Endothelial cell of umbilical vein (primary cell): Measurements from ENCODE around the gene SH3GL1. TPM values are rescaled to one million over a fixed set of nuclear protein-coding genes. Genes with fewer than 3 reads are reported as not detected.

Experiments used
- BruUV-seq: library from RNA; stranded (reverse); fragments of 400-500 nt; replicated peaks from 2 replicates; lab custom pipeline; 2021; lab: Mats Ljungman, UMichigan
- CTCF ChIA-PET: fragments of 300-600, 350-600 bp; sonication (Branson Sonifier 250); formaldehyde crosslinking; loops from one replicate; lab custom pipeline; 2021; ENCODE audit warnings: antibody characterized with exemption, inconsistent platforms; lab: Charles Lee
- POLR2A ChIA-PET: fragments of 300-600, 350-600 bp; sonication (Branson Sonifier 250); formaldehyde crosslinking; loops from one replicate; lab custom pipeline; 2021; ENCODE audit warnings: antibody characterized with exemption, inconsistent platforms; lab: Charles Lee
- DNase-seq: peaks from one replicate; pipeline ENCODE4 v3.0.0-alpha.2; 2011; ENCODE audit warnings: low read depth, low spot score
- FAIRE-seq: peaks from 2 replicates; lab custom pipeline; 2011; peaks lifted over from hg19 to GRCh38; lab: Jason Lieb, UNC
- H2AFZ ChIP-seq: 2 replicates; pipeline ENCODE4 v1.6.0; 2012; ENCODE audit warnings: low read depth, low read length, control low read depth, inconsistent platforms
- H3K27ac ChIP-seq: 2 replicates; pipeline ENCODE4 v1.5.1; 2011; ENCODE audit warnings: low read depth, mild to moderate bottlenecking, control low read depth, low read length, moderate library complexity; ENCODE audit not compliant: insufficient read depth
- H3K27me3 ChIP-seq, 2 experiments: 2 replicates each; pipeline versions ENCODE4 v1.6.0 to v1.6.1; 2011; ENCODE audit warnings: low read length in 2 of 2, mixed read lengths in 1 of 2; ENCODE audit not compliant: control insufficient read depth in 2 of 2, insufficient read depth in 2 of 2
- H3K36me3 ChIP-seq, 2 experiments: 2 replicates in 1 of 2; 3 replicates in 1 of 2; pipeline ENCODE4 v1.5.1; 2011; ENCODE audit warnings: low read length in 2 of 2, mild to moderate bottlenecking in 1 of 2, moderate library complexity in 1 of 2; ENCODE audit not compliant: control insufficient read depth in 2 of 2, insufficient read depth in 2 of 2; ENCODE audit errors: extremely low read depth in 1 of 2
- H3K4me1 ChIP-seq: 3 replicates; pipeline ENCODE4 v1.5.1; 2011; ENCODE audit warnings: mild to moderate bottlenecking, low read length; ENCODE audit not compliant: control insufficient read depth, insufficient read depth; ENCODE audit errors: extremely low read depth
- H3K4me2 ChIP-seq: 2 replicates; pipeline ENCODE4 v1.6.1; 2011; ENCODE audit warnings: low read length, control low read depth, mixed read lengths; ENCODE audit not compliant: insufficient read depth
- H3K4me3 ChIP-seq, 3 experiments: fragments of 200-600 bp in 1 of 3; sonication (generic), shearing (Covaris generic) in 1 of 3; replicated peaks in 1 of 3; 2 replicates each; pipeline ENCODE4 v1.5.1; 2011 to 2016; ENCODE audit warnings: control low read depth in 3 of 3, low read length in 3 of 3, mild to moderate bottlenecking in 2 of 3, inconsistent platforms in 1 of 3, low read depth in 1 of 3, moderate library complexity in 1 of 3; ENCODE audit not compliant: insufficient read depth in 1 of 3
- H3K79me2 ChIP-seq: 2 replicates; pipeline ENCODE4 v1.6.0; 2012; ENCODE audit warnings: low read length, inconsistent platforms; ENCODE audit not compliant: control insufficient read depth, insufficient read depth
- H3K9ac ChIP-seq: replicated peaks from 2 replicates; pipeline ENCODE3; 2011; ENCODE audit warnings: low read length, control low read depth; ENCODE audit not compliant: insufficient read depth; ENCODE audit errors: extremely low read depth
- H3K9me1 ChIP-seq: replicated peaks from 3 replicates; pipeline ENCODE4 v1.6.0; 2011; ENCODE audit warnings: mild to moderate bottlenecking, low read length; ENCODE audit not compliant: control insufficient read depth, insufficient read depth; ENCODE audit errors: extremely low read depth
- H3K9me3 ChIP-seq: replicated peaks from 2 replicates; pipeline ENCODE4 v1.5.1; 2012; ENCODE audit warnings: low read length, inconsistent platforms; ENCODE audit not compliant: control insufficient read depth, insufficient read depth
- H4K20me1 ChIP-seq: replicated peaks from 2 replicates; pipeline ENCODE3; 2011; ENCODE audit warnings: mild to moderate bottlenecking, low read length; ENCODE audit not compliant: control insufficient read depth, insufficient read depth; ENCODE audit errors: extremely low read depth
- EZH2 ChIP-seq: IDR thresholded peaks from 2 replicates; pipeline ENCODE4 v1.6.1; 2012; ENCODE audit warnings: borderline replicate concordance, low read depth, mild to moderate bottlenecking, moderate library complexity, low read length, inconsistent platforms; ENCODE audit not compliant: severe bottlenecking
- FOS ChIP-seq: IDR thresholded peaks from 2 replicates; pipeline ENCODE4 v1.6.1; 2011; ENCODE audit warnings: mild to moderate bottlenecking, low read length, moderate library complexity, borderline replicate concordance; ENCODE audit not compliant: insufficient read depth
- GATA2 ChIP-seq: IDR thresholded peaks from 2 replicates; pipeline ENCODE4 v1.7.0; 2011; ENCODE audit warnings: low read depth, mild to moderate bottlenecking, moderate library complexity, mixed read lengths, low read length; ENCODE audit not compliant: insufficient read length, insufficient read depth
- JUN ChIP-seq: IDR thresholded peaks from 2 replicates; pipeline ENCODE4 v1.6.1; 2011; ENCODE audit warnings: borderline replicate concordance, low read depth; ENCODE audit not compliant: insufficient read length, insufficient read depth
- MYC ChIP-seq: IDR thresholded peaks from one replicate; pipeline ENCODE4 v1.6.1; 2011; ENCODE audit warnings: mild to moderate bottlenecking, low read depth, low read length
- POLR2A ChIP-seq: IDR thresholded peaks from 2 replicates; pipeline ENCODE4 v1.6.1; 2012; ENCODE audit warnings: low read depth, mild to moderate bottlenecking, control low read depth, low read length
- POLR2AphosphoS5 ChIP-seq: IDR thresholded peaks from 2 replicates; pipeline ENCODE4 v1.6.1; 2012; ENCODE audit warnings: low read depth, mild to moderate bottlenecking, control low read depth, low read length, moderate library complexity; ENCODE audit not compliant: insufficient read depth
- dilution Hi-C: fragments of 300-500 bp; cut with MboI; formaldehyde crosslinking; loops from one replicate; pipeline ENCODE4 v1.15.0; 2019; ENCODE audit warnings: low sequenced_read_pairs; ENCODE audit not compliant: extremely low pct_ligation_motif_present
- intact Hi-C: fragments of 100-400 bp; cut with micrococcal nuclease; formaldehyde crosslinking; loops from one replicate; pipeline ENCODE4 v1.10.0; 2022
- polyA plus RNA-seq, 4 experiments: library from polyadenylated mRNA; depleted of rRNA in 3 of 4; stranded (reverse) in 3 of 4; unstranded in 1 of 4; fragments of >200 nt; gene quantifications; 2 replicates each; pipeline versions ENCODE4 v1.2.1 to v1.2.3, GENCODE V29; 2011 to 2012; ENCODE audit warnings: missing spikeins in 1 of 4
- total RNA-seq: library from RNA; stranded (reverse); gene quantifications from 2 replicates; pipeline ENCODE4 v1.2.3, GENCODE V29; 2021

The SH3GL1 gene
- total and polyA plus RNA-seq, 2 donors (not counting 3 experiments of a cell fraction or from before 2014, with no cell fraction given): 143 to 145 TPM

- BruUV-seq: no TSS peak
- H3K27ac ChIP-seq: no peak overlapping the region
- ChIA-PET POLR2A (no interaction called here), CTCF (no interaction called here)
- H3K9me1 ChIP-seq: no peaks in the 10 kb centered on the region
- no peaks in the 10 kb centered on the region for H3K4me1 ChIP-seq
- intact Hi-C loops: no loop called here
- H2AFZ ChIP-seq: no peak overlapping the region
- dilution Hi-C loops: no loop called here
- no peak overlapping the region for H3K4me3 ChIP-seq
- no peak for DNase-seq
- no peaks in the 10 kb centered on the region for H3K9me3 ChIP-seq
- H3K4me2 ChIP-seq: no peak overlapping the region
- no peak overlapping the region for H3K9ac ChIP-seq
- no peak for TF ChIP-seq MYC
- no peaks in the 10 kb centered on the region for H4K20me1 ChIP-seq
- H3K27me3 ChIP-seq: no peaks in the 10 kb centered on the region
- no peak for FAIRE-seq
- no peaks in the 10 kb centered on the region for H3K79me2 ChIP-seq
- H3K36me3 ChIP-seq: peaks cover 9 to 15% of the 10 kb centered on the region in 2 experiments
Observed at GRCh38 chr19:4429256-4429655, 28.9 kb upstream of the SH3GL1 start.

GRCh38 chr19:4428326-4428975 is 28.1 kb upstream of the SH3GL1 start:
- dilution Hi-C loops (no loop called here), intact Hi-C loops (no loop called here)
- ChIA-PET CTCF (interaction anchor here (1.3 kb wide), 1 partner anchor 97 kb away, joined by 5 read pairs; no protein-coding TSS in a partner anchor), POLR2A (no interaction called here)
- H3K9ac ChIP-seq: no peak overlapping the region
- no peak overlapping the region for H2AFZ ChIP-seq
- H3K79me2 ChIP-seq: no peaks in the 10 kb centered on the region
- H3K36me3 ChIP-seq: peaks cover 9 to 18% of the 10 kb centered on the region in 2 experiments
- H3K4me3 ChIP-seq: no peak overlapping the region
- BruUV-seq: no TSS peak
- H3K4me1 ChIP-seq: no peaks in the 10 kb centered on the region
- no peaks in the 10 kb centered on the region for H3K9me1 ChIP-seq
- no peak for TF ChIP-seq FOS
- TF ChIP-seq MYC: no peak
- no peak for TF ChIP-seq GATA2
- no peak for TF ChIP-seq JUN
- TF ChIP-seq EZH2: no peak
- no peak for TF ChIP-seq POLR2A
- TF ChIP-seq POLR2AphosphoS5: no peak
- FAIRE-seq (no peak), DNase-seq (no peak)
- no peak overlapping the region for H3K27ac ChIP-seq
- no peak overlapping the region for H3K4me2 ChIP-seq
- H4K20me1 ChIP-seq: no peaks in the 10 kb centered on the region
- no peaks in the 10 kb centered on the region for H3K27me3 ChIP-seq
- H3K9me3 ChIP-seq: no peaks in the 10 kb centered on the region
